HG03196 (cell line): ENCODE data around the gene C2orf76.
A peak's percentile ranks its signal among the peaks of the same experiment; 100 is the strongest.
"Not testable (repeated sequence)": the region's sequence is repeated elsewhere in the genome, so short reads cannot be mapped to it uniquely, and the experiment has no call there.

Experiments used
- ATAC-seq: cut with Tn5 transposase; IDR thresholded peaks from one replicate; pipeline ENCODE4 v1.9.1; 2021; ENCODE audit not compliant: unreplicated experiment

C2orf76 gene

DNA sequence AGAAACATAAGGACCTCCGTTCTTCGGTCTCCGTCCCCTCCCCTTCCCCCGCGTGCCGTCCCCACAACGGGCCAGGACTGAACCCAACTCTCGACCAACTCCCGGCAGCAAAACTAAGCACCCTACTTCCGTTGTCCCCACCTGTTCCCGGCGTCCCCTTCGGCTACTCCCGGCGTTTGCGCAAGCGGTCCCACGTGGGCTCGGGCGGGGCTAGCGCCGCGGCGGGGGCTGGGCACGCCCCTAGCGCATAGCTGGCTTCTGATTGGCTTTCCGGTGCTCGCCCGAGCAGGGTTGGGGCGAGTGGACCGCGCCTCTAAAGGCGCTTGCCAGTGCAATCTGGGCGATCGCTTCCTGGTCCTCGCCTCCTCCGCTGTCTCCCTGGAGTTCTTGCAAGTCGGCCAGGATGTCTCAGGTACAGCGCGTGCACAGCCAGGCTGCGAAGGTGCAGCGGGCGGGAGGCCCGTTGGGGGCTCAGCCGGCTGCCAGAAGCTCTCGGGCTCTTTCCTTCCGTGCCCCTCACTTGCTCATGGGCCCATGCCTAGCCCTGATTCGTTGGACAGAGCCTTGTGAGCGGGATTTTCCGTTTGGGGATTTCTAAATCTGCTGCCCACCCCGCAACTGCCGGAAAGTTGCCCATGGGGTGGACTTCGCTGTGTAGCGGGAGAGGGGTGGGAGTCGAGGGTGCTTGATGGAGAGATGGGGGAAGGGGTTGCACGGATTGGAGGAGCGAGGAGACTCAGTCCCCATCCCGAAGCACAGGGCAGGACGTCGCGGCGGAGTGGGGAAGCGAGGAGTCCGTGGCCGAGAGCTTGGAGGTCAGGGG, at the start of gene C2orf76, which contains the start of gene DBI:
Gene C2orf76 (minus strand): TSS at position 186 of the 823 bp plus-strand sequence. CDS start 26,875 bp downstream, outside the sequence.
Gene DBI (plus strand): TSS at position 329 of the 823 bp plus-strand sequence. CDS start 75 bp downstream, at position 404.
- ATAC-seq = peak; percentile 97

DNA sequence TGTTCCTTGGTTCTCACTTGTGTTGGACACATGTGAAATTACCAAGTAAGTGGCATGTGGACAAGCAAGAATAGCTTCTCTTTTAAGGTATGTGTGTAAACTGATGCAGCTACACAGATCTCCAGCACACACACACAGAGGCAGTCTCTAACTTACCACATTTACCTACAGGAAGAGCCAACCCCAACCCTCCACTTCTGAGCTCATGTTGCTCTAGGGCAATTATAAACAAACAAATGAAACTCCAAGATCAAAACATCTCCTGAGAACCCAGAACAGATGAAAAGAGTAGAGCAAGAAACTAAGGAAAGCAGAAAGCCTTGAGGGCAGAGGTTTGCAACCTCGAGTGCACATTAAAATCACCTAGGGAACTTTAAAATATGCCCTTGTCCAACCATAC, 49.0 kb upstream of the C2orf76 start:
- no peak for ATAC-seq

DNA sequence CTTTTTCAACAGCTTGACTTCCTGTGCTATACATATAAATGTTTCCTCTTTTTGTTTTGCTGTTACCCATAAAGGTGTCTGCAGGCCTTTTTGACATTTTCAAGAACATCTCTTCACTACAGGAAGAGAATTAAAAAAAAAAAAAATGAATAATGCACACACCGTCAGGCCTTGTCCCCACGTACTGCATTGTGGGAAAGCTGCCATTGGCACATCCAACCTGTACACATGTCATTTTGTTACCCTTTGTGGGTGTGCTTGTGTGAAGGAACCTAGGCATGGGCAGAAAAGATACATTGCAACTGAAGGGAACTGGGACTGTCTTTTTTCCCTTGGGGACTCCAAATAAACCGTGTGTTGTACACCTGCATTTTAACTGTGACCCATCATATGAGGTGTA, 48.3 kb upstream of the C2orf76 start:
- no peak for ATAC-seq

- ATAC-seq = no peak
These were observed 42.9 kb upstream of the C2orf76 start for GRCh38 chr2:119409506-119409905.

DNA sequence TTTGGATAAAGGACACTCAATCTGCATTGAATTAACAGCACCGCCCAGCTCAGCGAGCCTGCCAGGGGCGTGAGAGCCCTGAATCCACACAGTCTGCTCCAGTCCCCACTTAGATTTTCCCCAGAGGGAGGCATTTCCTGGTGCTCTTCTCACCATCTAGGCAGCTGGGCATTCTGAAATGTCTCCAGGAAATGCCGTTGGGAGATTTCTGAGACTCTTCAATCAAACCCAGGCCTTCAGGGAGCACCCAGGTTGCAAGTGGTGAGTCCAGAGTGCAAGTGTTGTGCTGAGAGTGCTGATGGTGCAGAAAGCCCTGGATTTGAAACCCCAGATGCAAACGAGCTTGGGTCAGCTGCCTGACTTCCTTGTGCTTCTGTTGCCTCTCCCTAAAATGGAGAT, 41.6 kb upstream of the C2orf76 start:
- ATAC-seq = no peak

DNA sequence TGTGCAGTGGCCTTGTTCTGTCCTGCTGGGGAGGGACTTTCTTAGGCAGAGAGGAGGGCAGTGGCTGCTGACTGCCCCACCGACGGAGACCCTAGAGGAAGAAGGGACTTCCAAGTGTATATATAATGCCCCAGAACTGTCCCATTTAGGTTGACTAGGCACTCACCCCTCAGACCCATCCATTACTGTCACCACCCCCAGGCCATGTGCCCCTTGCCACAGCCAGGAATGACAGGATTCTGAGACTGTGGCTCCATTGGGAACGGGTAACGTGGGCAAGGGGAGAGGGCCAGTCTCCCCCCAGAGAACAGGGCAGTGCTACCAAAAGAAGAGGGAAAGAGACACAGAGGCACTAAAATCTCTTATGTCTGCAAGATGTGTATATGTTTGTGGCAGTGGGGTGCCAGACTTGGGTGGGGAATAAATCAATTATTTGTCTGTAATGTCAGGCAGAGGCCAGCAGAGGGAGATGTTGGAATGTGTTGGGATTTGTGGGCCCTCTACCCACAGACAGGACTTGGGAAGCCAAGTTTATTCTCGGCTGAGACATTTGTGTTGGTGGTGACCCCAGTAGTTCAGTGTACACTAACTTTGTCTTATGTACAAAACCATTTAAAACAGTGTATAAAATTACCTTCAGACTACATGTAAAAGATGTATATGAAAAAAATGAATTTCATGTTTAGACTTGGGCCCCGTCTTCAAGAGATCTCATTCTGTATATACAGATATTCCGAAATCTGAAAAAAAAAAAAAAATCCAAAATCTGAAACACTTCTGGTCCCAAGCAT, 41.0 kb upstream of the C2orf76 start:
- ATAC-seq = peak; percentile 51

GRCh38 chr2:119405151-119405550, 38.5 kb upstream of the C2orf76 start:
- no peak for ATAC-seq

GRCh38 chr2:119403618-119404017, 37.0 kb upstream of the C2orf76 start:
- not testable (repeated sequence) for ATAC-seq

DNA sequence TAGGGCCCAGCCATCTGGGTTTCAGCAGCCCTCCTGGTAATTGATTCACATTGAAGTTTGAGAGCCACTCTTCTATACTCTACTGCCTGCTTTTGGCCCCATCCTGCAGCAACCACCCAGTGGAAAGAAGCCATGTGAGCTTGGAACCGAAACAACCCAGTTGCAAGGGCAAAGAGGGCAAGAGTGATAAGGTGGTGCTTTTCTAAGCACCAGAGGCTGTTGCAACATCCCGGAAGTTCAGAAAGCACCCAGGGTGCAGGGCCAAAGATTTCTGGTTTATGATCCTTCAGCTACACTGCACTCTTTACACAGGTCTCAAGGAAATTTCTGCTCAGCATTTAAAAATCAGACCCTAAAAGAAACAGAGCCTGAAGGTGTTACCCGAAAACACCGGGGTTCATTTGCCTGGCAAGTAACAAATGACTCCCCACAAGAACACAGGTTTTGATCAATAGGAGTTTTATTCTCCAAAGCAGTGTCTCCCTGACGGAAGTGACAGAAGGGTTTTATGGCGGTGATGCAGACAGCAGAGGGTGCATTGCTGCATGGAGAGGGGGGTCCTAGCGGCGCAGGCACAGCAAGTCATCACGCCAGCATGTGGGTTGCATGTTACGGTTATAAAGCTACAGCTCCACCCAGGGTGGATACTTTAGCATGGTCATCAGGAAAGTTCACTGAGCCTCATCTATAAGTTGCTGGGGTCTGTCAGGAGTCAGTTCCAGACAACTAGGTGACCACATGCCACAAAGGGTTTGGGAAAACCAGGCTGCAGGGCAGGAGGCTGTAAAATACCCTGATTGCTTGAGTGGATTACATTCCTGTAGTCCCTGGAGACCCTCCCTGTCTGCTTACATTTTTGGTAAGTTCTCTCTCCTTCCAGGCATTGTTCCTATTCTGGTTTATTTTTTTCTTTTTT, 36.3 kb upstream of the C2orf76 start:
- no peak for ATAC-seq

- no peak for ATAC-seq
These were observed 35.5 kb upstream of the C2orf76 start for GRCh38 chr2:119402106-119402505.

GRCh38 chr2:119397196-119397595, 30.6 kb upstream of the C2orf76 start:
- no peak for ATAC-seq

DNA sequence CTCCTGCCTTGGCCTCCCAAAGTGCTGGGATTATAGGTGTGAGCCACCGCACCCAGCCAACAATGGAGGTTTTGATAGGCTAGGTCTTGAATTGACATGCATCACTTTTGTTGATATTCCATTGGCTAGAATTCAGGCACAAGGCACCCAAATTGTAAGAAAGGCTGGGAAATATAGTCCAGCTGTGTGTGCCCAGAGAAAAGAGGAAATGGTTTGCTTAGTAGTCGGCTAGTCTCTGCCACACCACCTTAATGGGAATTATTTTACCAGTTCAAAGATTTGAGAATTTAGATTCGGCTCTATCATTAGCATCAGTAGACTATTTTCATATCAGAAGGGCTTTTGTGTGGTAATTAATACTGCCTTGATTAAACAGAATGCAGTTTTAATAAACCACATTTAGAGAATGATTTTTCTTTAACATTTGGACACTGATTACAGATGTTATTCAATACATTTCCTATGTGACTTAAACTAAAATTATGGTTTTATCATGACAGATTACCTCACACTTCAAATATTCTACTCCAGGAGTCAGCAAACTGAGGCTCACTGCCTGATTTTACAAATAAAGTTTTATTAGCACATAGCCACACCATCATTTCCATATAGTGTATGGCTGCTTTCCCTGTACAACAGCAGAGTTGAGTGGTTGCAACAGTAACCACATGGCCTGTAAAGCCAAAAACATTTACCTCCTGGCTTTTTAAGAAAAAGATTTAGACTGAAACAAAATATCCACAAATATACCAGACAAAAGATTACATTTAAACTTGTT, 27.5 kb upstream of the C2orf76 start:
- ATAC-seq = no peak

GRCh38 chr2:119389615-119390306, 23.1 kb upstream of the C2orf76 start:
- no peak for ATAC-seq

DNA sequence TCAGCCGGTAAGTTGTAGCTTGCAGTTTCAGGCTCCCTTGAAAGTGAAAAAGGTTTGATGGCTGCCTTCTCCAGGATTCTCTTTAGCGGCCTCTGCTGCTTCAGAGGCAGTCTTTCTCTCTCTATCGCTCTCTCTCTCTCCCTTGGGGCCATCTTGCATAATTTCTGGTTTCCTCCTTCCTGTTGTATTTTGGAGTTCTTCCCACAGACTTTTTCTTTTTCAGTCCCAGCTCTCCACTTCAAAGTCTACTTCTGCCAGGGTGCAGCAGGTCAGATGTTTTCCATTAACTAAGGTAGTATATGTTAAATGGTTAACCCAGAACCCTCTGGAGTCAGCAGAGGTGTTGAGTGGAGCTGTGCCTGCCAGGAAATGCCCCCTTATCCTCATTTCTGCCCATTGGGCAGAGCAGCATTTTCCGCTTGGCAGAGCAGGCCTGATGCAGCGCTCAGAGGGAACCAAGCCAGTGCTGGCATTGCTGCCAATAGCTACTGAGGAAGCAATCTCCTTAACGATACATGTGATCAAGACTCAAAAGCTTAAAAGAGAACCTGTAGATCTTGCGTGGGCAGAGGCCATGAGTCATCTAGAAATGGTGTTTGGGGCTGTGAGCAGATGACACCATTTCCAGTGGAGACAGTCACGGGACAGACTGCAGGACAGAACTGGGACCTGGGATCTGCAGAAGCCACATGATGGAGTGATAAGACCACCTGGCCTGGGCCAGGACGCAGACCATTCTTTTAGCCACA, 20.9 kb upstream of the C2orf76 start:
- peak; percentile 66 for ATAC-seq

DNA sequence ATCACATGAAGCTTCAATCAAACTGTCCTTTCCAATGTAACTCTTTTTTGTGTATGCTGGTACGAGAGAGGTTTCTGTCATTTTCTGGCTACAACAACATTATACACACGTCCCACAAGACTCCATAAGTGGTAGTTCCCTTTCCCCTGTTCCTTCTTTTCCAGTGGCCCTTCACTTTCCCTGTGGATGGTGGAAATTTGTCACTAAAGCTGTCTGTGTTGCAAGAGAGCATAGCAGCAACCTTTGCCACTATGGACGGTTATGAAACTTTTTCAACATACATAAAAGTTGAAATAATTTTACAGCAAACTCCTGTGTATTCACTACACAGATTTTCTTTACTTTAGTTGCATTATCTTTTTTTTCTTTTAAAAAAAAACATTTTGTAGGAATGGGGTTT, 18.8 kb upstream of the C2orf76 start:
- no peak for ATAC-seq

DNA sequence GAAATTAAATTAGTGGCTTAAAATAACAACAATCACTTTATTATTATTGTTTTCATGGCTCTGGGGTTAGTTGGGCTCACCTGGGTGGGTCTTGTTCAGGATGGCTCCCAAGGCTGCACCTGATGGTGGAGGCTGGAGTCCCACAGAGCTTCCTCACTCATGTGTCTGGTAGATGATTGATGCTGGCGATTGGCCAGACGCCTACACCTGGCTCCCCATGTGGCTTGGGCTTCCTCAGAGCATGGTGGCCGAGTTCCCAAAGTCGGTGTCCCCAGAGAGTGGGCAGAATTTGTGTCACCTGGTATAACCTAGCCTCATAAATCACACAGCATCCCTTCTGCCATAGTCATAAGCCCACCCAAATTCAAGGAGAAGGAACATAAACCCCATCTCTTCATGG, 18.3 kb upstream of the C2orf76 start:
- no peak for ATAC-seq

- no peak for ATAC-seq
These were observed 16.9 kb upstream of the C2orf76 start for GRCh38 chr2:119383410-119384140.

- ATAC-seq = no peak
These were observed 11.9 kb upstream of the C2orf76 start for GRCh38 chr2:119378566-119378965.
